Measurements from ENCODE around the gene TRIP10. TPM values are rescaled to one million over a fixed set of nuclear protein-coding genes. Genes with fewer than 3 reads are reported as not detected.
A peak's percentile ranks its signal among the peaks of the same experiment; 100 is the strongest.

Gene TRIP10
- total and polyA plus RNA-seq, 2 of the 13 experiments (the other 11 are each of a cell fraction or from before 2014, with no cell fraction given): 32.5 to 33.2 TPM

- TF ChIP-seq RELA (CRISPR knock-in tag; IDR thresholded peaks at IDR 0.05): no peak
- TF ChIP-seq ZNF724P (CRISPR knock-in tag; IDR thresholded peaks at IDR 0.05; ENCODE audit: borderline replicate concordance): 0 out of 2 replicates have a peak, but pooled peaks have one; percentile 35
- no peak for TF ChIP-seq FOSL1 (CRISPR knock-in tag; IDR thresholded peaks at IDR 0.05; ENCODE audit: borderline replicate concordance)
- no peak for TF ChIP-seq ZBTB49 (CRISPR knock-in tag; IDR thresholded peaks at IDR 0.05; ENCODE audit: borderline replicate concordance)
- peak in 1 of 2 experiments; percentile 9; a peak in 1 of 4 replicates for TF ChIP-seq POLR2A (IDR thresholded peaks at IDR 0.05; ENCODE audit: insufficient read depth in 1 of 2, low read depth in 2 of 2, low read length in 2 of 2)
- TF ChIP-seq SNAI1 (CRISPR knock-in tag; IDR thresholded peaks at IDR 0.05; ENCODE audit: borderline replicate concordance): no peak
- no peak for TF ChIP-seq ZSCAN12 (CRISPR knock-in tag; IDR thresholded peaks at IDR 0.05)
- no peak for TF ChIP-seq CAMTA2 (CRISPR knock-in tag; IDR thresholded peaks at IDR 0.05; ENCODE audit: borderline replicate concordance)
- no peak for TF ChIP-seq SMARCC2 (IDR thresholded peaks at IDR 0.05)
- TF ChIP-seq ZNF280B (CRISPR knock-in tag; IDR thresholded peaks at IDR 0.05; ENCODE audit: borderline replicate concordance): no peak
- TF ChIP-seq AGO1 (IDR thresholded peaks at IDR 0.05; ENCODE audit: low read depth, low read length, poor library complexity, severe bottlenecking): peak; percentile 49
- TF ChIP-seq PHB2 (IDR thresholded peaks at IDR 0.05; ENCODE audit: partially characterized antibody): no peak
- TF ChIP-seq ZNF234 (CRISPR knock-in tag; conservative IDR thresholded peaks at IDR 0.05): no peak
- 0 out of 2 replicates have a peak, but pooled peaks have one; percentile 11 for TF ChIP-seq ZNF589 (CRISPR knock-in tag; conservative IDR thresholded peaks at IDR 0.05)
- no peak for TF ChIP-seq BHLHE40 (IDR thresholded peaks at IDR 0.05; ENCODE audit: low read length)
- TF ChIP-seq AHR (CRISPR knock-in tag; IDR thresholded peaks at IDR 0.05): no peak
- peak; percentile 74; the same call in 1 of the 2 replicates for TF ChIP-seq CCDC6 (CRISPR knock-in tag; IDR thresholded peaks at IDR 0.05)
- TF ChIP-seq PAF1 (CRISPR knock-in tag; IDR thresholded peaks at IDR 0.05): no peak; the same call in 1 of the 2 replicates
- TF ChIP-seq POGK (CRISPR knock-in tag; conservative IDR thresholded peaks at IDR 0.05): no peak
Measured at GRCh38 chr19:6713773-6714692, 25.4 kb upstream of the TRIP10 start (continued).

Data from HepG2 (cell line).